ENCODE measurements around the gene UBL5.

The UBL5 gene

GRCh38 chr19:9875031-9875627 is 47.4 kb downstream of the UBL5 start:
- DNase-seq (ENCODE audit: low read depth) = no peak
- TF ChIP-seq CTCF (IDR thresholded peaks at IDR 0.05; ENCODE audit: low read depth, low read length, missing control alignments) = no peak
- no peak overlapping the region for H3K4me3 ChIP-seq (ENCODE audit: low read depth, low read length)

- TF ChIP-seq CTCF (IDR thresholded peaks at IDR 0.05; ENCODE audit: low read depth, low read length, missing control alignments) = no peak
- DNase-seq (ENCODE audit: low read depth) = no peak
- no peak overlapping the region for H3K4me3 ChIP-seq (ENCODE audit: low read depth, low read length)
Measured at GRCh38 chr19:9875796-9876195, 48.1 kb downstream of the UBL5 start.

GRCh38 chr19:9877780-9878510 is 50.2 kb downstream of the UBL5 start:
- TF ChIP-seq CTCF (IDR thresholded peaks at IDR 0.05; ENCODE audit: low read depth, low read length, missing control alignments) = no peak
- H3K4me3 ChIP-seq (ENCODE audit: low read depth, low read length) = no peak overlapping the region
- no peak for DNase-seq (ENCODE audit: low read depth)

GRCh38 chr19:9878511-9879196 is 50.9 kb downstream of the UBL5 start:
- no peak for TF ChIP-seq CTCF (IDR thresholded peaks at IDR 0.05; ENCODE audit: low read depth, low read length, missing control alignments)
- no peak for DNase-seq (ENCODE audit: low read depth)
- no peak overlapping the region for H3K4me3 ChIP-seq (ENCODE audit: low read depth, low read length)

All from GM12864 (cell line).